HG03159 (cell line): Measurements from ENCODE around the gene CNBD2.
"Not testable (repeated sequence)": the region's sequence is repeated elsewhere in the genome, so short reads cannot be mapped to it uniquely, and the experiment has no call there.

Experiments
- ATAC-seq: cut with Tn5 transposase; IDR thresholded peaks from one replicate; pipeline ENCODE4 v1.9.1; 2021; ENCODE audit warnings: mild to moderate bottlenecking, moderate library complexity; ENCODE audit not compliant: unreplicated experiment

The CNBD2 gene

GRCh38 chr20:35967979-35968640 lies at the start of gene CNBD2:
TSS of gene CNBD2 (plus strand) at chr20:35968590. CDS start at chr20:35968763, 173 bp downstream.
- ATAC-seq: no peak

- ATAC-seq: no peak
Measured at GRCh38 chr20:35920523-35920922, 47.9 kb upstream of the CNBD2 start.

GRCh38 chr20:35929301-35929700 lies 39.1 kb upstream of the CNBD2 start:
- no peak for ATAC-seq

- ATAC-seq: no peak
Measured at GRCh38 chr20:35934050-35934449, 34.3 kb upstream of the CNBD2 start.

GRCh38 chr20:35939264-35939663 lies 29.1 kb upstream of the CNBD2 start:
- ATAC-seq: no peak

- ATAC-seq: no peak
Measured at GRCh38 chr20:35941620-35942019, 26.8 kb upstream of the CNBD2 start.

GRCh38 chr20:35942243-35942642 lies 26.1 kb upstream of the CNBD2 start:
- ATAC-seq: no peak

- ATAC-seq: no peak
Measured at GRCh38 chr20:35947489-35947888, 20.9 kb upstream of the CNBD2 start.

- ATAC-seq: no peak
Measured at GRCh38 chr20:35947907-35948306, 20.5 kb upstream of the CNBD2 start.

GRCh38 chr20:35950093-35950492 lies 18.3 kb upstream of the CNBD2 start:
- no peak for ATAC-seq

- ATAC-seq: not testable (repeated sequence)
Measured at GRCh38 chr20:35952080-35952479, 16.3 kb upstream of the CNBD2 start.

- ATAC-seq: no peak
Measured at GRCh38 chr20:35952480-35953386, 15.7 kb upstream of the CNBD2 start.

GRCh38 chr20:35953387-35954199 lies 14.8 kb upstream of the CNBD2 start:
- peak; percentile 28 for ATAC-seq

GRCh38 chr20:35954200-35954906 lies 14.0 kb upstream of the CNBD2 start, which contains the start of gene SCAND1:
TSS of gene SCAND1 (minus strand) at chr20:35954502. CDS start at chr20:35954284, 218 bp downstream.
- peak; percentile 81 for ATAC-seq

GRCh38 chr20:35954907-35955251 lies 13.5 kb upstream of the CNBD2 start:
- ATAC-seq: peak; percentile 3

GRCh38 chr20:35956616-35957015 lies 11.8 kb upstream of the CNBD2 start:
- ATAC-seq: no peak

GRCh38 chr20:35959291-35959690 lies 9.1 kb upstream of the CNBD2 start:
- not testable (repeated sequence) for ATAC-seq

- ATAC-seq: no peak
Measured at GRCh38 chr20:35963878-35964277, 4.5 kb upstream of the CNBD2 start.

GRCh38 chr20:35968930-35969329 lies 540 bp downstream of the CNBD2 start:
- no peak for ATAC-seq

GRCh38 chr20:35971981-35972380 lies 3.6 kb downstream of the CNBD2 start:
- ATAC-seq: no peak

GRCh38 chr20:35972462-35972861 lies 4.1 kb downstream of the CNBD2 start:
- ATAC-seq: no peak
